HCT116 (cell line): ENCODE measurements around the gene ST6GAL2. TPM values are rescaled to one million over a fixed set of nuclear protein-coding genes. Genes with fewer than 3 reads are reported as not detected.

Experiments used
- ATAC-seq: fragments of 200-7000 bp; cut with Tn5 transposase; 2 replicates; pipeline ENCODE4 v1.9.1; 2020; ENCODE audit warnings: mild to moderate bottlenecking, moderate library complexity
- BruUV-seq: library from RNA; stranded (reverse); fragments of 400-500 nt; replicated peaks from 2 replicates; lab custom pipeline; 2021; lab: Mats Ljungman, UMichigan
- CTCF ChIA-PET: fragments of 300-600 bp; sonication (Branson Sonifier 250); formaldehyde crosslinking; loops from one replicate; lab custom pipeline; 2021; ENCODE audit warnings: antibody characterized with exemption; lab: Charles Lee
- POLR2A ChIA-PET: fragments of 300-600, 350-600 bp; sonication (Branson Sonifier 250); formaldehyde crosslinking; loops from one replicate; lab custom pipeline; 2021; ENCODE audit warnings: antibody characterized with exemption; lab: Charles Lee
- RAD21 ChIA-PET, 2 experiments: fragments of 300-600 bp; sonication (Branson Sonifier 250); formaldehyde crosslinking; loops; one replicate each; lab custom pipeline; 2023; ENCODE audit warnings: low total read pairs in 2 of 2; ENCODE audit not compliant: uncharacterized antibody in 2 of 2, unreplicated experiment in 2 of 2, low non-redundant PET in 1 of 2; lab: Charles Lee
- DNase-seq: peaks from one replicate; pipeline ENCODE4 v3.0.0-alpha.2; 2010; ENCODE audit warnings: low read depth, low spot score
- H2AFZ ChIP-seq: fragments of 200-600 bp; shearing (Covaris generic), sonication (generic); 2 replicates; pipeline ENCODE4 v1.6.1; 2017; ENCODE audit warnings: low read depth, mixed run types, mixed read lengths, antibody characterized with exemption, low read length; ENCODE audit not compliant: poor library complexity, severe bottlenecking
- H3K27ac ChIP-seq: 2 replicates; pipeline ENCODE4 v1.5.1; 2012; ENCODE audit warnings: low read depth, low read length
- H3K27me3 ChIP-seq: fragments of 200-600 bp; sonication (generic); 2 replicates; pipeline ENCODE4 v1.6.1; 2016; ENCODE audit warnings: mixed run types, low read length, mixed read lengths; ENCODE audit not compliant: insufficient read depth
- H3K36me3 ChIP-seq, 2 experiments: fragments of 200-500 bp in 1 of 2; fragments of 200-600 bp in 1 of 2; sonication (Bioruptor generic) in 1 of 2; sonication (generic) in 1 of 2; 2 replicates each; pipeline versions ENCODE4 v1.5.1 to v1.6.1; 2014 to 2016; ENCODE audit warnings: low read length in 2 of 2, inconsistent platforms in 1 of 2, mixed read lengths in 1 of 2, mixed run types in 1 of 2; ENCODE audit not compliant: insufficient read depth in 2 of 2, control insufficient read depth in 1 of 2
- H3K4me1 ChIP-seq, 2 experiments: fragments of 200-600 bp in 1 of 2; sonication (generic) in 1 of 2; 2 replicates each; pipeline versions ENCODE4 v1.5.1 to v1.6.1; 2012 to 2017; ENCODE audit warnings: low read length in 2 of 2, inconsistent platforms in 1 of 2, mild to moderate bottlenecking in 1 of 2, mixed read lengths in 1 of 2, mixed run types in 1 of 2, moderate library complexity in 1 of 2; ENCODE audit not compliant: insufficient read depth in 2 of 2, control insufficient read depth in 1 of 2
- H3K4me2 ChIP-seq: fragments of 200-600 bp; sonication (generic); 2 replicates; pipeline ENCODE4 v1.6.1; 2017; ENCODE audit warnings: mixed run types, low read length, mixed read lengths
- H3K4me3 ChIP-seq, 2 experiments: fragments of 200-600 bp in 1 of 2; sonication (generic) in 1 of 2; replicated peaks in 1 of 2; 2 replicates each; pipeline ENCODE4 v1.5.1; 2011 to 2016; ENCODE audit warnings: low read length in 2 of 2, control low read depth in 1 of 2, low read depth in 1 of 2, mild to moderate bottlenecking in 1 of 2, mixed read lengths in 1 of 2, mixed run types in 1 of 2
- H3K79me2 ChIP-seq: fragments of 200-600 bp; sonication (generic); 2 replicates; pipeline ENCODE4 v1.6.1; 2017; ENCODE audit warnings: mild to moderate bottlenecking, mixed run types, low read length, moderate library complexity, mixed read lengths; ENCODE audit not compliant: insufficient read depth
- H3K9ac ChIP-seq: fragments of 200-600 bp; sonication (generic); 2 replicates; pipeline ENCODE4 v1.6.1; 2016; ENCODE audit warnings: low read length, mixed read lengths
- H3K9me2 ChIP-seq: fragments of 200-600 bp; sonication (generic), shearing (Covaris generic); 2 replicates; pipeline ENCODE4 v1.6.1; 2017; ENCODE audit warnings: mixed run types, mild to moderate bottlenecking, moderate library complexity; ENCODE audit not compliant: insufficient read depth
- H3K9me3 ChIP-seq, 2 experiments: fragments of 200-500 bp in 1 of 2; fragments of 200-600 bp in 1 of 2; sonication (Bioruptor generic) in 1 of 2; sonication (generic) in 1 of 2; 2 replicates each; pipeline ENCODE4 v1.6.1; 2014 to 2017; ENCODE audit warnings: low read length in 2 of 2, mixed read lengths in 2 of 2, inconsistent platforms in 1 of 2, low read depth in 1 of 2, mild to moderate bottlenecking in 1 of 2, mixed run types in 1 of 2, moderate library complexity in 1 of 2; ENCODE audit not compliant: control insufficient read depth in 1 of 2, insufficient read depth in 1 of 2
- H4K20me1 ChIP-seq: fragments of 200-600 bp; sonication (generic), shearing (Covaris generic); 2 replicates; pipeline ENCODE4 v1.6.1; 2017; ENCODE audit warnings: mixed run types, mild to moderate bottlenecking, moderate library complexity; ENCODE audit not compliant: insufficient read depth
- EGR1 ChIP-seq: IDR thresholded peaks from 2 replicates; pipeline ENCODE4 v1.6.1; 2012; ENCODE audit warnings: low read depth
- ELF1 ChIP-seq: IDR thresholded peaks from 2 replicates; pipeline ENCODE4 v1.6.1; 2012; ENCODE audit warnings: low read depth, borderline replicate concordance
- EZH2phosphoT487 ChIP-seq: fragments of 200-600 bp; IDR thresholded peaks from 2 replicates; pipeline ENCODE4 v1.6.1; 2018; ENCODE audit warnings: antibody characterized with exemption, borderline replicate concordance
- POLR2A ChIP-seq: IDR thresholded peaks from 2 replicates; pipeline ENCODE4 v1.7.0; 2011; ENCODE audit warnings: borderline replicate concordance; ENCODE audit not compliant: insufficient read depth, insufficient read length; ENCODE audit errors: extremely low read depth
- SP1 ChIP-seq: IDR thresholded peaks from 2 replicates; pipeline ENCODE4 v1.6.1; 2012; ENCODE audit warnings: low read depth
- TCF7L2 ChIP-seq: IDR thresholded peaks from 2 replicates; pipeline ENCODE4 v1.7.0; 2011; ENCODE audit warnings: borderline replicate concordance, inconsistent platforms; ENCODE audit not compliant: insufficient read depth, insufficient read length; ENCODE audit errors: extremely low read depth
- intact Hi-C: fragments of 100-400 bp; cut with micrococcal nuclease; formaldehyde crosslinking; loops from 2 replicates; pipeline ENCODE4 v1.10.0; 2022
- total RNA-seq: library from RNA; stranded (reverse); gene quantifications from one replicate; pipeline ENCODE4 v1.2.1, GENCODE V29; 2021; ENCODE audit not compliant: unreplicated experiment

ST6GAL2 gene
- total RNA-seq, 1 experiment from 2014 or later = not detected

DNA sequence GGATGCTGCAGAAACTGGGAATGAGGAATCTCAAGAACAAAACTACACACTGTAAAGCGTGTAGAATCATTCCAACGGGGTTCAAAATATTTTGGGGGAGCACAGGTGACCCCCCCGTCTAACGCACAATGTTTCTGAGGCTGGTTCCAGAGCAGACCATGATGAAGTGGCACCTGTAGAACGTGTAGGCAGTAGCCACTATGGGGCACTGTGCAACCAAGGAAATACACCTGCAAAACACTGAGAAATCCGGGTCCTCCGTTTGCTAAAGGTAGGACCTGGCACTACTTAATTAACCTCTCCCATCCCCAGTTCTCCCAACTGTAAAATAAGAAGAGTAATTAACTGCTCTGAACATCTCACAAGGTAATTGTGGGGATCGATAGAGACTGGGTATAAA lies 22.6 kb downstream of the ST6GAL2 start:
- Histone ChIP-seq H3K9me3 (peaks cover 0 to 9% of the 10 kb centered on the region in 2 experiments; a peak in 2 of 4 replicates), H4K20me1 (no peaks in the 10 kb centered on the region), H3K4me3 (no peak overlapping the region), H3K4me1 (no peaks in the 10 kb centered on the region), H3K4me2 (no peak overlapping the region), H3K27ac (no peak overlapping the region), H2AFZ (no peak overlapping the region), H3K36me3 (no peaks in the 10 kb centered on the region), H3K9ac (no peak overlapping the region), H3K79me2 (no peaks in the 10 kb centered on the region), H3K27me3 (no peaks in the 10 kb centered on the region), H3K9me2 (no peaks in the 10 kb centered on the region)
- BruUV-seq = no TSS peak
- DNase-seq (no peak), ATAC-seq (no peak)
- ChIA-PET RAD21 (no interaction called here), POLR2A (no interaction called here), CTCF (no interaction called here)
- TF ChIP-seq POLR2A = no peak
- no peak for TF ChIP-seq SP1
- no peak for TF ChIP-seq EZH2phosphoT487
- intact Hi-C loops = no loop called here

DNA sequence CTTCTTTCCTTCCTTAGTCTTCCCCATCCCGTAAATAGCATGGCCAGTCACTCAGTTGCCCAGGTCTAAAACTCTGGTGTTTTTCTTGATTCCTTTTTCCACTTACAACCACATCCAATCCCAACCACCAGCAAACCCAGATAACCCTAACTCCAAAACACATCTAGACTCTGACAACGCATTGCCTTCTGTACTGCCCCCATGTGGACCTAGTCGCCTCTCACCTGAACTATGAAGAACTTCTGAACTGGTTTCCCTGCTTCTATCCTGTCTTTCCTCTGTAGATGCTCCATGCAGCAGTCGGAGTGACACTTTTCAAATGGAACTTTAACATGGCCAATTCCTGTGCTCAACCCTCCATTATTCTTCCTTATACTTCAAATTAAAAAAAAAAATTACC lies 26.5 kb downstream of the ST6GAL2 start:
- intact Hi-C loops = no loop called here
- H3K9ac ChIP-seq = no peak overlapping the region
- H3K27me3 ChIP-seq = no peaks in the 10 kb centered on the region
- POLR2A ChIA-PET = no interaction called here
- H3K9me2 ChIP-seq = no peaks in the 10 kb centered on the region
- TF ChIP-seq TCF7L2 (no peak), ELF1 (no peak), EGR1 (no peak)
- H3K4me2 ChIP-seq = no peak overlapping the region
- no peaks in the 10 kb centered on the region for H3K4me1 ChIP-seq
- H4K20me1 ChIP-seq = no peaks in the 10 kb centered on the region
- no peaks in the 10 kb centered on the region for H3K79me2 ChIP-seq
- RAD21 ChIA-PET = no interaction called here
- no peaks in the 10 kb centered on the region for H3K36me3 ChIP-seq
- H3K27ac ChIP-seq = no peak overlapping the region
- CTCF ChIA-PET = no interaction called here
- ATAC-seq = no peak
- no peak for DNase-seq
- no peak overlapping the region for H3K4me3 ChIP-seq
- no TSS peak for BruUV-seq
- no peak overlapping the region for H2AFZ ChIP-seq
- peaks cover 0 to 12% of the 10 kb centered on the region in 2 experiments; a peak in 2 of 4 replicates for H3K9me3 ChIP-seq
